ENCODE data around the gene YIPF2. TPM values are rescaled to one million over a fixed set of nuclear protein-coding genes. Genes with fewer than 3 reads are reported as not detected.
"Not testable (repeated sequence)": the region's sequence is repeated elsewhere in the genome, so short reads cannot be mapped to it uniquely, and the experiment has no call there.

The YIPF2 gene
- polyA plus RNA-seq, 2 donors: 37.3 to 47.7 TPM

- not testable (repeated sequence) for H3K9me3 ChIP-seq (ENCODE audit: control insufficient read depth in 2 of 2, insufficient read depth in 1 of 2, low read depth in 1 of 2, low read length in 1 of 2); H3K27ac ChIP-seq (ENCODE audit: low read depth in 2 of 2, low read length in 1 of 2); H3K4me1 ChIP-seq (ENCODE audit: control insufficient read depth in 2 of 2, insufficient read depth in 2 of 2, low read length in 1 of 2); H3K27me3 ChIP-seq (ENCODE audit: control insufficient read depth in 1 of 2, insufficient read depth in 2 of 2, low read length in 2 of 2); H3K36me3 ChIP-seq (ENCODE audit: control insufficient read depth in 2 of 2, insufficient read depth in 2 of 2, low read length in 1 of 2); H3K4me3 ChIP-seq (ENCODE audit: low read depth in 1 of 2, low read length in 2 of 2)
- WGBS, 2 donors: 80 to 92% methylated on average over 4 of the region's 4 CpGs
These were observed 15.0 kb upstream of the YIPF2 start for GRCh38 chr19:10943412-10943811.

- WGBS, 2 donors: 74 to 79% methylated on average over 13 to 14 of the region's 14 CpGs
- H3K9me3 ChIP-seq (ENCODE audit: control insufficient read depth in 2 of 2, insufficient read depth in 1 of 2, low read depth in 1 of 2, low read length in 1 of 2); H3K4me1 ChIP-seq (ENCODE audit: control insufficient read depth in 2 of 2, insufficient read depth in 2 of 2, low read length in 1 of 2); H3K4me3 ChIP-seq (ENCODE audit: low read depth in 1 of 2, low read length in 2 of 2); H3K36me3 ChIP-seq (ENCODE audit: control insufficient read depth in 2 of 2, insufficient read depth in 2 of 2, low read length in 1 of 2); H3K27me3 ChIP-seq (ENCODE audit: control insufficient read depth in 1 of 2, insufficient read depth in 2 of 2, low read length in 2 of 2); H3K27ac ChIP-seq (ENCODE audit: low read depth in 2 of 2, low read length in 1 of 2): not testable (repeated sequence)
These were observed 13.2 kb upstream of the YIPF2 start for GRCh38 chr19:10941649-10942048.

- Histone ChIP-seq H3K9me3 (ENCODE audit: control insufficient read depth in 2 of 2, insufficient read depth in 1 of 2, low read depth in 1 of 2, low read length in 1 of 2) (no peaks in the 10 kb centered on the region), H3K27ac (ENCODE audit: low read depth in 2 of 2, low read length in 1 of 2) (no peak overlapping the region), H3K4me3 (ENCODE audit: low read depth in 1 of 2, low read length in 2 of 2) (no peak overlapping the region), H3K27me3 (ENCODE audit: control insufficient read depth in 1 of 2, insufficient read depth in 2 of 2, low read length in 2 of 2) (no peaks in the 10 kb centered on the region), H3K4me1 (ENCODE audit: control insufficient read depth in 2 of 2, insufficient read depth in 2 of 2, low read length in 1 of 2) (no peaks in the 10 kb centered on the region), H3K36me3 (ENCODE audit: control insufficient read depth in 2 of 2, insufficient read depth in 2 of 2, low read length in 1 of 2) (no peaks in the 10 kb centered on the region)
- WGBS, 2 donors: 1 to 4% methylated on average over 11 of the region's 11 CpGs
These were observed 8.2 kb upstream of the YIPF2 start for GRCh38 chr19:10936661-10937084.

DNA sequence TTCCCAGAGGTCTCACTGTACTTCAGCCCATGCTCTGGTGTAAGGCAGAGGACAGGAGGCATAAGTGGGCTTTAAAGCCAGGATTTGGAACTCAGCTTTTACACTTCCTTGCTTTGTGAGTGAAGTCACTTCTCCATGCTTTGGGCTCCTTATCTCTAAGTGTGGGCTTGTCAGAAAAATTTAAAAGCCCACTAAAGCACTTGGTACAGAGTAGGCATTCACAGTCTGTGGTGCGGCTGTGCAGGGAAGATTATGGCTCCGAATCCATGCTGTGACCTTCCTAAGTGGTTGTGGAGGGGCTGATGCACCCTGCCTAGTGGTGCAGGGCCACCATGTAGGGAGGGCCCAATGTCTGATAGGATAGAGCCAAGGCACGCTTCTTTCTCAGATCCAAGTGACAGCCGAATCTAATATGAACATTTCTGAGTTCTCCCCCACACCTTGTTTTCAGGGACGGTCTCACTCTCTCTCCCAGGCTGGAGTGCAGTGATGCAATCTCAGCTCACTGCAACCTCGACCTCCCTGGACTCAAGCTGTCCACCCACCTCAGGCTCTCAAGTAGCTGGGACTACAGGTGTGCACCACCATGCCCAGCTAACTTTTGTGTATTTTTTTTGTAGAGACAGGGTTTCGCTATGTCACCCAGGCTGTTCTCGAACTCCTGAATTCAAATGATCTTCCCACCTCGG, 7.1 kb upstream of the YIPF2 start:
- H3K4me1 ChIP-seq (ENCODE audit: control insufficient read depth in 2 of 2, insufficient read depth in 2 of 2, low read length in 1 of 2): no peaks in the 10 kb centered on the region
- H3K9me3 ChIP-seq (ENCODE audit: control insufficient read depth in 2 of 2, insufficient read depth in 1 of 2, low read depth in 1 of 2, low read length in 1 of 2): no peaks in the 10 kb centered on the region
- no peaks in the 10 kb centered on the region for H3K36me3 ChIP-seq (ENCODE audit: control insufficient read depth in 2 of 2, insufficient read depth in 2 of 2, low read length in 1 of 2)
- H3K27ac ChIP-seq (ENCODE audit: low read depth in 2 of 2, low read length in 1 of 2): no peak overlapping the region
- 91 to 94% methylated on average over 9 of the region's 9 CpGs for WGBS, 2 donors
- H3K27me3 ChIP-seq (ENCODE audit: control insufficient read depth in 1 of 2, insufficient read depth in 2 of 2, low read length in 2 of 2): no peaks in the 10 kb centered on the region
- H3K4me3 ChIP-seq (ENCODE audit: low read depth in 1 of 2, low read length in 2 of 2): no peak overlapping the region

GRCh38 chr19:10929402-10929794, 959 bp upstream of the YIPF2 start:
- 5% methylated on average over 27 of the region's 27 CpGs for WGBS, 2 donors

GRCh38 chr19:10927730-10928562, 493 bp downstream of the YIPF2 start:
- 6 to 7% methylated on average over 44 to 47 of the region's 47 CpGs for WGBS, 2 donors

More at GRCh38 chr19:10929402-10929794, 959 bp upstream of the YIPF2 start:
- Histone ChIP-seq H3K4me1 (ENCODE audit: control insufficient read depth in 2 of 2, insufficient read depth in 2 of 2, low read length in 1 of 2) (peaks cover 4 to 13% of the 10 kb centered on the region in 2 donors), H3K4me3 (ENCODE audit: low read depth in 1 of 2, low read length in 2 of 2) (peak overlapping the region; percentile 77 to 98), H3K36me3 (ENCODE audit: control insufficient read depth in 2 of 2, insufficient read depth in 2 of 2, low read length in 1 of 2) (peaks cover under 1 to 6% of the 10 kb centered on the region in 2 donors), H3K27ac (ENCODE audit: low read depth in 2 of 2, low read length in 1 of 2) (peak overlapping the region; percentile 84 to 91), H3K9me3 (ENCODE audit: control insufficient read depth in 2 of 2, insufficient read depth in 1 of 2, low read depth in 1 of 2, low read length in 1 of 2) (no peaks in the 10 kb centered on the region), H3K27me3 (ENCODE audit: control insufficient read depth in 1 of 2, insufficient read depth in 2 of 2, low read length in 2 of 2) (no peaks in the 10 kb centered on the region)

GRCh38 chr19:10924597-10924996, 3.8 kb downstream of the YIPF2 start:
- Histone ChIP-seq H3K36me3 (ENCODE audit: control insufficient read depth in 2 of 2, insufficient read depth in 2 of 2, low read length in 1 of 2) (peaks cover 4 to 45% of the 10 kb centered on the region in 2 donors), H3K9me3 (ENCODE audit: control insufficient read depth in 2 of 2, insufficient read depth in 1 of 2, low read depth in 1 of 2, low read length in 1 of 2) (no peaks in the 10 kb centered on the region)
- WGBS, 2 donors: 81 to 84% methylated on average over 13 of the region's 13 CpGs

More at GRCh38 chr19:10927730-10928562, 493 bp downstream of the YIPF2 start:
- Histone ChIP-seq H3K4me1 (ENCODE audit: control insufficient read depth in 2 of 2, insufficient read depth in 2 of 2, low read length in 1 of 2) (peaks cover 4 to 13% of the 10 kb centered on the region in 2 donors), H3K36me3 (ENCODE audit: control insufficient read depth in 2 of 2, insufficient read depth in 2 of 2, low read length in 1 of 2) (peaks cover 4 to 20% of the 10 kb centered on the region in 2 donors), H3K9me3 (ENCODE audit: control insufficient read depth in 2 of 2, insufficient read depth in 1 of 2, low read depth in 1 of 2, low read length in 1 of 2) (no peaks in the 10 kb centered on the region), H3K27me3 (ENCODE audit: control insufficient read depth in 1 of 2, insufficient read depth in 2 of 2, low read length in 2 of 2) (no peaks in the 10 kb centered on the region), H3K27ac (ENCODE audit: low read depth in 2 of 2, low read length in 1 of 2) (peak overlapping the region; percentile 78 to 84), H3K4me3 (ENCODE audit: low read depth in 1 of 2, low read length in 2 of 2) (peak overlapping the region; percentile 77 to 98)

DNA sequence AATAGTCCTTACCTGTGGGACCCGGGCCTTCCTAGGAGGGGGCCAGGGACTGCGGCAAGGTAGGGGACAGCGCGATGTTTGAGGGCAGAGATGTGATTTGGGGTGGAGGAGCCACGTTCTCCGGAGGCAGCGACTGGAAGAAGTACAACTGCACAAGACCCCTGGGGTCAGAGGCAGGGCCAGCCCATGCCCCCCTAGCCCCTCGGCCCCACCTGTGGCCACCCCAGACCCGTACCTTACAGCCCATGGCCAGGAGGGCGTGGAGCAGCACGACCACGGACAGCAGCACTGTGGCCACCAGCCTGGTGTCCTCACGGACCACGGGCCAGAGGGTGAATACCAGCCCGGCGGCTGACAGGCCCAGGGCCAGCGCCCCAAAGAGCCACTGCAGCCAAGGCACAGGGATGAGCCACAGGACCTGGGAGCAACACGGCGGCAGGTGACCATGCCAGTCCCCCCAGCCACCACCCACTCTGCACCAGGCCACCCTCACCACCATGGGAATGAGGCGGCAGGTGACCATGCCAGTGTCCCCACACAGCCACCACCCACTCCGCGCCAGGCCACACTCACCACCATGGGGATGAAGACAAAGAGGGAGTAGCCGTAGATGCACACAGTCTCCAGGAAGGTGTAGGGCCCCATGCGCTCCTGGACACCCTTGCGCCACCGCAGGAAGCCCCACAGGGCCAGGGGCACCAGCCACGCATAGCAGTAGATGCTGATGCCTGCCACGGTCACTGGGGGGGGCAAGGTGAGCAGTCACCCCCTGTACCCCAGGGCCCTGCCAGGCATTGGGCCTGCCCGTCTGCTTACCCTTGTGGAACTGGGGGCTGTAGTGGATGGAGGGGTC, 5.0 kb downstream of the YIPF2 start:
- Histone ChIP-seq H3K4me3 (ENCODE audit: low read depth in 1 of 2, low read length in 2 of 2) (no peak overlapping the region), H3K9me3 (ENCODE audit: control insufficient read depth in 2 of 2, insufficient read depth in 1 of 2, low read depth in 1 of 2, low read length in 1 of 2) (no peaks in the 10 kb centered on the region), H3K27me3 (ENCODE audit: control insufficient read depth in 1 of 2, insufficient read depth in 2 of 2, low read length in 2 of 2) (no peaks in the 10 kb centered on the region), H3K4me1 (ENCODE audit: control insufficient read depth in 2 of 2, insufficient read depth in 2 of 2, low read length in 1 of 2) (peaks cover 4 to 6% of the 10 kb centered on the region in 2 donors), H3K36me3 (ENCODE audit: control insufficient read depth in 2 of 2, insufficient read depth in 2 of 2, low read length in 1 of 2) (peaks cover 4 to 48% of the 10 kb centered on the region in 2 donors), H3K27ac (ENCODE audit: low read depth in 2 of 2, low read length in 1 of 2) (no peak overlapping the region)
- WGBS, 2 donors: 89% methylated on average over 29 of the region's 29 CpGs

More at GRCh38 chr19:10924597-10924996, 3.8 kb downstream of the YIPF2 start:
- Histone ChIP-seq H3K27ac (ENCODE audit: low read depth in 2 of 2, low read length in 1 of 2) (no peak overlapping the region), H3K4me3 (ENCODE audit: low read depth in 1 of 2, low read length in 2 of 2) (no peak overlapping the region), H3K27me3 (ENCODE audit: control insufficient read depth in 1 of 2, insufficient read depth in 2 of 2, low read length in 2 of 2) (no peaks in the 10 kb centered on the region), H3K4me1 (ENCODE audit: control insufficient read depth in 2 of 2, insufficient read depth in 2 of 2, low read length in 1 of 2) (peaks cover 4 to 11% of the 10 kb centered on the region in 2 donors)

GRCh38 chr19:10922638-10923014, 5.8 kb downstream of the YIPF2 start:
- 87 to 89% methylated on average over 13 of the region's 13 CpGs for WGBS, 2 donors
- Histone ChIP-seq H3K9me3 (ENCODE audit: control insufficient read depth in 2 of 2, insufficient read depth in 1 of 2, low read depth in 1 of 2, low read length in 1 of 2) (no peaks in the 10 kb centered on the region), H3K4me3 (ENCODE audit: low read depth in 1 of 2, low read length in 2 of 2) (no peak overlapping the region), H3K27me3 (ENCODE audit: control insufficient read depth in 1 of 2, insufficient read depth in 2 of 2, low read length in 2 of 2) (no peaks in the 10 kb centered on the region), H3K4me1 (ENCODE audit: control insufficient read depth in 2 of 2, insufficient read depth in 2 of 2, low read length in 1 of 2) (peaks cover 3 to 4% of the 10 kb centered on the region in 2 donors), H3K36me3 (ENCODE audit: control insufficient read depth in 2 of 2, insufficient read depth in 2 of 2, low read length in 1 of 2) (peaks cover 4 to 50% of the 10 kb centered on the region in 2 donors), H3K27ac (ENCODE audit: low read depth in 2 of 2, low read length in 1 of 2) (no peak overlapping the region)

All from esophagus (tissue), 2 donors.